Glutamatergic neuron (in vitro differentiated cells): ENCODE measurements around the gene MANSC1. TPM values are rescaled to one million over a fixed set of nuclear protein-coding genes. Genes with fewer than 3 reads are reported as not detected.
A peak's percentile ranks its signal among the peaks of the same experiment; 100 is the strongest.

Source experiments
- DNase-seq: peaks from one replicate; pipeline ENCODE4 v3.0.0; 2022
- H3K27ac Mint-ChIP-seq: one replicate; pipeline ENCODE4 v1.8.0; 2020; ENCODE audit warnings: mild to moderate bottlenecking, mixed read lengths, inconsistent platforms; ENCODE audit not compliant: unreplicated experiment
- H3K27me3 Mint-ChIP-seq: one replicate; pipeline ENCODE4 v1.8.0; 2020; ENCODE audit warnings: mild to moderate bottlenecking, moderate library complexity, mixed read lengths, inconsistent platforms; ENCODE audit not compliant: unreplicated experiment
- H3K36me3 Mint-ChIP-seq: one replicate; pipeline ENCODE4 v1.8.0; 2020; ENCODE audit warnings: mild to moderate bottlenecking, mixed read lengths, inconsistent platforms; ENCODE audit not compliant: unreplicated experiment
- H3K4me1 Mint-ChIP-seq: one replicate; pipeline ENCODE4 v1.8.0; 2020; ENCODE audit warnings: mild to moderate bottlenecking, low read depth, mixed read lengths, inconsistent platforms; ENCODE audit not compliant: unreplicated experiment
- H3K4me3 Mint-ChIP-seq: one replicate; pipeline ENCODE4 v1.8.0; 2020; ENCODE audit warnings: mild to moderate bottlenecking, mixed read lengths, inconsistent platforms; ENCODE audit not compliant: unreplicated experiment
- H3K9me3 Mint-ChIP-seq: one replicate; pipeline ENCODE4 v1.8.0; 2020; ENCODE audit warnings: mild to moderate bottlenecking, moderate library complexity, mixed read lengths, inconsistent platforms; ENCODE audit not compliant: unreplicated experiment
- total RNA-seq: library from RNA; stranded (reverse); fragmentation: NEBNext Ultra II Directional; extraction: Animal tissue kit (Norgen Biotek cat#: 25700); gene quantifications from one replicate; pipeline ENCODE4 v1.2.1, GENCODE V29; 2021; ENCODE audit not compliant: unreplicated experiment
- TF ChIP-seq, protein P1 (sequence below): fragments of 200-600 bp; sonication (generic); IDR thresholded peaks from one replicate; pipeline ENCODE4 v1.5.0; 2021; ENCODE audit not compliant: partially characterized antibody, unreplicated experiment

The MANSC1 gene
- total RNA-seq, 1 donor from 2014 or later = 2.0 TPM

DNA sequence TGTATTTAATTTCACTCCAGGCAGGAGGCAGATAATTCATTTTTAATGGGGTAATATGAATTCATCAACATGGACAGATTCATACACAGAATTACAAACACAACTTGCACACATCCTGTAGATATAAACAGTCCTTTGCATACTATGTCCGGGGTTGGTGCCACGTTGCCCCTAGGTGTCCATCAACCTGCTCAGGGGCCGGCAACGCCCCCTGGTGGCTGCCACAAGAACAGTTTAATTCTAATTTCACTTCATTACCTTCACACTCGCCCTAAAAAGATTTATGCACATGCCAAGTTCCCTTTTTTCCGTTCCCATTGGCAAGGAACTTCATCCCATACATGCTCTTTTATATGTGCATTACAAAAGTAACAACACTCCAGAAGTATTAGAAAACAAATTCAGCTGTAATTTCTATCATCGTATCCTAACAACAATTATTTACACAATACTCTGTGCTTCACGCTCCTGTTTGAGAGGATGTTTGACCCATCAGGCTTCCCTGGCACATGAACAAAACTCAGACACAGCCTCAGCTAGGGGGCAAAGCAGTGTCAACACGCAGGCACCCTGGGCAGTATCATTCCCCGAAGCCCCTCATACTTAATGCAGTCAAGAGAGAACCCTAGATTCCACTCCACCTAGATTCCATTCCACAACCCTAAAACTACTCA is 15.5 kb downstream of the MANSC1 start:
- no peak overlapping the region for H3K27ac Mint-ChIP-seq

DNA sequence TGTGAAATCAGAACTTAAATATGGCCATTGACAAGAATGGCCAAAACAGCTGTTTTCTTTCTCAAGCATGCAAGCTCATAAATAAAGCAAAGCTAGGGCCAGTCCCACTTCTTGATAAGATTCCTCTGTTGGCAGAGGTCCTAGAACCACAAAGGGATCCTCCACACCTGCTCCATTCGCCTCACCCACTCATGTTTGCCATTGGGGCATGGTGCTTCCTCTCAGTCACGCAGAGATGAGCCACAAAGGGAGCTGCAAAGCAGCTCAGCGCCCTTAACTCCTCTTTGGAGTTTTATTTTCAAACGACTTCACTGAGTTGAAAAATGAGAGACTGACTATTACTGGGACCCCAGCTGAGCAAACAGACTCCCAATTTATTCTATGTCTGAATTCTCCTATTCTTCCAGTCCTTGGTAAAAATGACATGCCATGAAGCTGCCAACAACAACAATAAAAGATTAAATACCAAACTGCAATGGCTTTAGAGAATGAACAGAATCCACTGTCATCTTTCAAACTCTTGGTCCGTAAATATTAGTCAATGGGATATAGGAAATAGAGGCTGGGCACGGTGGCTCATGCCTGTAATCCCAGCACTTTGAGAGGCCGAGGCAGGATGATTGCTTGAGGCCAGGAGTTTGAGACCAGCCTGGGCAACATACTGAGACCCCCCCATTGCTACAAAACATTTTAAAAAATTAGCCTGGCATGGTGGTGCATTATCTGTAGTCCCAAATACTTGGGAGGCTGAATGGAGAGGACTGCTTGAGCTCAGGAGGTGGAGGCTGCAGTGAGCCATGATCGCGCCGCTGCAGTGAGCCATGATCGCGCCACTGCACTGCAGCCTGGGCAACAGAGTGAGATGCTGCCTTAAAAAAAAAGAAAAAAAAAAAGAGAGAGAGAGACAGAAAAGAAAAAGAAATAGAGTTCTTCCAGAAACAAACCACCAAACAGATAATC is 16.4 kb downstream of the MANSC1 start:
- Mint-ChIP-seq H3K4me1 (no peaks in the 10 kb centered on the region), H3K4me3 (no peak overlapping the region), H3K36me3 (no peaks in the 10 kb centered on the region), H3K9me3 (no peaks in the 10 kb centered on the region), H3K27me3 (peaks cover 2% of the 10 kb centered on the region), H3K27ac (no peak overlapping the region)
- TF ChIP-seq, protein P1, sequence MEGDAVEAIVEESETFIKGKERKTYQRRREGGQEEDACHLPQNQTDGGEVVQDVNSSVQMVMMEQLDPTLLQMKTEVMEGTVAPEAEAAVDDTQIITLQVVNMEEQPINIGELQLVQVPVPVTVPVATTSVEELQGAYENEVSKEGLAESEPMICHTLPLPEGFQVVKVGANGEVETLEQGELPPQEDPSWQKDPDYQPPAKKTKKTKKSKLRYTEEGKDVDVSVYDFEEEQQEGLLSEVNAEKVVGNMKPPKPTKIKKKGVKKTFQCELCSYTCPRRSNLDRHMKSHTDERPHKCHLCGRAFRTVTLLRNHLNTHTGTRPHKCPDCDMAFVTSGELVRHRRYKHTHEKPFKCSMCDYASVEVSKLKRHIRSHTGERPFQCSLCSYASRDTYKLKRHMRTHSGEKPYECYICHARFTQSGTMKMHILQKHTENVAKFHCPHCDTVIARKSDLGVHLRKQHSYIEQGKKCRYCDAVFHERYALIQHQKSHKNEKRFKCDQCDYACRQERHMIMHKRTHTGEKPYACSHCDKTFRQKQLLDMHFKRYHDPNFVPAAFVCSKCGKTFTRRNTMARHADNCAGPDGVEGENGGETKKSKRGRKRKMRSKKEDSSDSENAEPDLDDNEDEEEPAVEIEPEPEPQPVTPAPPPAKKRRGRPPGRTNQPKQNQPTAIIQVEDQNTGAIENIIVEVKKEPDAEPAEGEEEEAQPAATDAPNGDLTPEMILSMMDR = no peak
- DNase-seq = no peak

More for the DNA sequence above, 15.5 kb downstream of the MANSC1 start:
- Mint-ChIP-seq H3K4me3 (no peak overlapping the region), H3K9me3 (no peaks in the 10 kb centered on the region), H3K36me3 (no peaks in the 10 kb centered on the region), H3K4me1 (no peaks in the 10 kb centered on the region), H3K27me3 (peaks cover 2% of the 10 kb centered on the region)
- TF ChIP-seq, protein P1 = peak; percentile 91
- peak; percentile 71 for DNase-seq

DNA sequence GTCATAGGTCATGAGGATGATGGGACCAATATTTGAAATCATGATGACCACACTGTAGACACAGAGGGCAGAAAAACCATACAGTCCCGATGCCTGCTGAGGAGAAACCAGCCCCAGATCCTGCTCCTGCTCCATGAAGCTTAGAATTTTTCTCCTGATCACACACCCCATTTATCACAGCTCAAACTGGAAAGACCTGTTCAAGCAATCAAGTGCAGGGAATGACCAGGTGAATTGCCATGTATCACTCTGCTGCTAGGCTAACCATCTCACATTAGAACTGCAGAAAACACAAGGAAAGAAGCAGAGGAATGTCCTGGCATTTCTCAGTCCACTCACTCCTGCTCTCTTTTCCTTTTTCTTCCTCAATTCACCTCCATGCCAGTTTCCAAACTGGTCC is 18.1 kb downstream of the MANSC1 start:
- Mint-ChIP-seq H3K9me3 (no peaks in the 10 kb centered on the region), H3K36me3 (no peaks in the 10 kb centered on the region), H3K27me3 (peaks cover 4% of the 10 kb centered on the region), H3K4me3 (no peak overlapping the region), H3K4me1 (no peaks in the 10 kb centered on the region), H3K27ac (no peak overlapping the region)
- DNase-seq = no peak
- TF ChIP-seq, protein P1 = no peak

DNA sequence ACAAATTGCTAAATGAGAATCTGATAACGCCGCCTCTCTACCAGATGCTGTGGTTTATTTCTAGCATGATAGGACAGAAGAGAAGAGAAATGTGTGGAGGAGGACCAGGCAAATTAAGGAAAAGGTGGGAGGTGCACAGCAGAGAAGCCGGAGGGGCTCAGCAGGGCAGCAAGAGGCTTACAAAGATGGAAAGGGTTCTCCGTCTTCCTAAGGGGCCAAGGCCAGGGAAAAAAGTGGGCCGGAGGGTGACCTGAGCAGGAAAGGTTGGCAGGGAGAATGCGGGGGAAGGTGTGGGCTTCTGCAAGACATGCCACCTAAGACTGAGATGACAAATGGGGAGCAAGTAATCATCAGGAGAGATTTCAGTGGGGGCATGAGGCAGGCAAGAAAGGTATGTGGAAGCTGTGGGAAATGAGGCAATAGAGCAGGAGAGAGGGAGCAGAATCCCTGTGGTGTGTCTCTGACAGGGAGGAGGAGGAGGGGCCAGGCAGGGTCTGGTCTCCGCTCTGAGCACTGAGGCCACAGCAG is 18.7 kb downstream of the MANSC1 start:
- no peak overlapping the region for H3K4me3 Mint-ChIP-seq
- no peak overlapping the region for H3K27ac Mint-ChIP-seq
- DNase-seq = no peak
- H3K9me3 Mint-ChIP-seq = no peaks in the 10 kb centered on the region
- no peaks in the 10 kb centered on the region for H3K4me1 Mint-ChIP-seq
- TF ChIP-seq, protein P1 = no peak
- peaks cover 4% of the 10 kb centered on the region for H3K27me3 Mint-ChIP-seq
- H3K36me3 Mint-ChIP-seq = no peaks in the 10 kb centered on the region

DNA sequence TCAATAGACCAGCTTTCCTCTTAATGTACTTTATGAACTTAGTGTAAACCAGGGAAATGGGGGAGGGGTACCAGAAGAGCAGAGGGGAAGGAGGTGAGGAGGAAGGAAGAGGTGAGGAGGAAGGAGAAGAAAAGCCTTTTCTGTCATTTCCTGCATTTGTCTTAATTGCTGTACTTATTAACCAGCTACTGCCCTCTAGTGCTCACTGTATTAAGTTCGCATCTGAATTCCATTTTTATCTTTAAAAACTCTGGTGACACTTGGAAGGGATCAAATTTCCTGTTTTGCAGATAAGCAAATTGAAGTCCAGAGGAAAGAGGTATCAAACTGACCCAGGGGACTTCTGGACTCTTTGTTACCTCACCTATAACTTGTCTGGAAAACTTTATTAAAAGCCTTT is 22.2 kb downstream of the MANSC1 start:
- Mint-ChIP-seq H3K4me1 (no peaks in the 10 kb centered on the region), H3K27ac (no peak overlapping the region), H3K27me3 (peaks cover 2% of the 10 kb centered on the region), H3K9me3 (peaks cover 2% of the 10 kb centered on the region), H3K4me3 (no peak overlapping the region), H3K36me3 (no peaks in the 10 kb centered on the region)
- TF ChIP-seq, protein P1 = peak; percentile 64
- no peak for DNase-seq
